ENCODE results near the gene CAPZB. TPM values are rescaled to one million over a fixed set of nuclear protein-coding genes. Genes with fewer than 3 reads are reported as not detected.

Gene CAPZB
- total RNA-seq, 2 donors from 2014 or later: 119 to 174 TPM

DNA sequence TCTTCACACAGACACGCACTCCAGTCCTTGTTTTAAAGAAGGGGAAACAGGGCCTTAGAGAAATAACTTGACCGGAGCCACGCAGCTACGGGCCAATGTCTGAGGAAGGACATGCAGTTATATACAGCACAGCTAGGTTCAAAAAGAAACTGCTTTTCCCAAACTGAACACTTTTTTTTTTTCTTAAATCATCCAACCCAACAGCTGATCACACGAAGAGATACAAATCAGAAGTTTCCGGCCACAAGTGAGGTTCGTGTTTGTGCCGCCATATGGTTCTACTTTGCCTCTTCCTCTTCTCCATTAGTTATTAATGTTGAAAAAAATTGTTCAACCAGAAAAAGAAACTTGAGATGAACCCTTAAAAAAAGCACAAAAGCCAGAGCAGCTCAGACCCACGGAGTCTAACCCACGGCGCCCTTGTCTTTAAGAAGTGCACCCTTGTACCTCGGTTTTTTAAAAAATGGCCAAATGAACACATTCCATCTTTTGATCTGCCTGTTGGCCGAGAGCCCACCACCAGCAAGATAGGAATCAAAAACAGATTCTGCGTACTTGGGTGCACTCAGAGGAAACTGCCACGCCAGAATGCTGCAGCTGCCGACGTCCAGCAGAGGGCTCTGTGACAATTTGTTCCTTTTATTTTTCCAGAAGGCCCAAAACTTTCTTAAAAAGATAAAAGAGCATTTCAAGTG is 94.3 kb downstream of the CAPZB start:
- Histone ChIP-seq H3K27me3 (replicated peaks; ENCODE audit: insufficient read depth) (no peaks in the 10 kb centered on the region), H3K4me3 (peak overlapping the region; percentile 44), H3K36me3 (no peaks in the 10 kb centered on the region), H3K4me1 (ENCODE audit: control insufficient read depth in 1 of 2, low read depth in 2 of 2) (peaks cover 41 to 97% of the 10 kb centered on the region in 2 donors), H3K9me3 (no peaks in the 10 kb centered on the region), H3K27ac (peak overlapping the region; percentile 80 to 82)
- TF ChIP-seq, protein P1, sequence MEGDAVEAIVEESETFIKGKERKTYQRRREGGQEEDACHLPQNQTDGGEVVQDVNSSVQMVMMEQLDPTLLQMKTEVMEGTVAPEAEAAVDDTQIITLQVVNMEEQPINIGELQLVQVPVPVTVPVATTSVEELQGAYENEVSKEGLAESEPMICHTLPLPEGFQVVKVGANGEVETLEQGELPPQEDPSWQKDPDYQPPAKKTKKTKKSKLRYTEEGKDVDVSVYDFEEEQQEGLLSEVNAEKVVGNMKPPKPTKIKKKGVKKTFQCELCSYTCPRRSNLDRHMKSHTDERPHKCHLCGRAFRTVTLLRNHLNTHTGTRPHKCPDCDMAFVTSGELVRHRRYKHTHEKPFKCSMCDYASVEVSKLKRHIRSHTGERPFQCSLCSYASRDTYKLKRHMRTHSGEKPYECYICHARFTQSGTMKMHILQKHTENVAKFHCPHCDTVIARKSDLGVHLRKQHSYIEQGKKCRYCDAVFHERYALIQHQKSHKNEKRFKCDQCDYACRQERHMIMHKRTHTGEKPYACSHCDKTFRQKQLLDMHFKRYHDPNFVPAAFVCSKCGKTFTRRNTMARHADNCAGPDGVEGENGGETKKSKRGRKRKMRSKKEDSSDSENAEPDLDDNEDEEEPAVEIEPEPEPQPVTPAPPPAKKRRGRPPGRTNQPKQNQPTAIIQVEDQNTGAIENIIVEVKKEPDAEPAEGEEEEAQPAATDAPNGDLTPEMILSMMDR (IDR thresholded peaks at IDR 0.05): peak; percentile 86
- DNase-seq (ENCODE audit: low spot score) (no peak), ATAC-seq (ENCODE audit: insufficient number of reproducible peaks, low FRiP score, low read depth) (no peak)

DNA sequence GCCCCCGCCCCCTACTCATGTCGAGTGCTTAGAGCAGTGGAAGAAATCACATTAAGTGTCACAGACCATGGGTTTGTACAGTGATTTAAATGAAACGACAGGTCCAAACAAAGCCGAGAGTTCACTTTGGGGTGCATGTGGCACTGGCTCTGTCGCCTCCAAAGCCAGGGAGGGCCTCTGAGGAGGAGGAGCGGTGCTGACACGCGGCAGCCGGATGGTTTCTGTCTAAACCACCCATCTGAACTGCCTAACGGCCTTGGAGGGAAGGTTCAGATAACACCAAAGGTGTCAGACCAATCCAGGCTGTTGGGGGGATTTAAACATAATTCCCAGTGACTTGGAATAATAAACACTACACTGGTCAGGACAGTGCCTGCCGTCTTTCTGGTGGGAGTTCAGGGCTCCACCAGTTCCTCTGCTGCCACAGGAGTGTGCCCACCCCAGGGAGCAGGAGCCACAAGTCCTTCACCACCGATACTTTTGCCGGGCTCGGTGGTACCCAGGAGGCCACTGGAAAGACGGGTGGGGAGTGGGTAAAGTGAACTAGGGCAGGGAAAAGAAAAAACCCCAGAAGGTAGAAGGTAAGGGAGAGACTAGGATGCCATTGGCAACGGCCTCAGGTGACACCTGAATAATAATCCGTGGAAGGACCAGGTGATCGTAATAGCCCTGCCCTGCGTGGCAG is 95.0 kb downstream of the CAPZB start:
- H3K9me3 ChIP-seq: no peaks in the 10 kb centered on the region
- ATAC-seq (ENCODE audit: insufficient number of reproducible peaks, low FRiP score, low read depth) (no peak), DNase-seq (ENCODE audit: low spot score) (no peak)
- no peaks in the 10 kb centered on the region for H3K36me3 ChIP-seq
- TF ChIP-seq, protein P1 (IDR thresholded peaks at IDR 0.05): no peak
- peaks cover 42 to 100% of the 10 kb centered on the region in 2 donors for H3K4me1 ChIP-seq (ENCODE audit: control insufficient read depth in 1 of 2, low read depth in 2 of 2)
- H3K4me3 ChIP-seq: peak overlapping the region; percentile 44
- H3K27me3 ChIP-seq (replicated peaks; ENCODE audit: insufficient read depth): no peaks in the 10 kb centered on the region
- peak overlapping the region; percentile 80 to 82 for H3K27ac ChIP-seq

DNA sequence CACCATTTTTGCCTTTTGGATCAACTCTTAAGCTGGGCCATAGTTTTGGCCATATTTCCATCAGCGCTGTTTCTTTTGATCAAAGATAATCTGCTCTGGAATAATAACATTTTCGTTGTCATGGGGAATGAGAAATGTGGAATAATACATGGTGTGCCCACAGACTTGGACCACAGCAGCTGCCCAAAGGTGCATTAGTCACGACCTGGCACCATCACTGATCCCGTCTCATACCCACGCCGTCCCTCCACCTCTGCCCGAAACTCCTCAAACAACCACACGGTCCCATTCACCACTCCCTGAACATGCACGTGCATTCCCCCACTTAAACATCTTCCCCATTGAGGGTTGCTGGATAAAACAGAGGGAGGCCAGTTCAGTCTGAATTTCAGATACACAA is 96.4 kb downstream of the CAPZB start:
- Histone ChIP-seq H3K36me3 (no peaks in the 10 kb centered on the region), H3K9me3 (no peaks in the 10 kb centered on the region), H3K4me3 (no peak overlapping the region), H3K27me3 (replicated peaks; ENCODE audit: insufficient read depth) (no peaks in the 10 kb centered on the region), H3K4me1 (ENCODE audit: control insufficient read depth in 1 of 2, low read depth in 2 of 2) (peaks cover 55 to 100% of the 10 kb centered on the region in 2 donors), H3K27ac (peak overlapping the region; percentile 53 to 82)
- DNase-seq (ENCODE audit: low spot score): peak; percentile 41
- ATAC-seq (ENCODE audit: insufficient number of reproducible peaks, low FRiP score, low read depth): no peak
- TF ChIP-seq, protein P1 (IDR thresholded peaks at IDR 0.05): no peak

DNA sequence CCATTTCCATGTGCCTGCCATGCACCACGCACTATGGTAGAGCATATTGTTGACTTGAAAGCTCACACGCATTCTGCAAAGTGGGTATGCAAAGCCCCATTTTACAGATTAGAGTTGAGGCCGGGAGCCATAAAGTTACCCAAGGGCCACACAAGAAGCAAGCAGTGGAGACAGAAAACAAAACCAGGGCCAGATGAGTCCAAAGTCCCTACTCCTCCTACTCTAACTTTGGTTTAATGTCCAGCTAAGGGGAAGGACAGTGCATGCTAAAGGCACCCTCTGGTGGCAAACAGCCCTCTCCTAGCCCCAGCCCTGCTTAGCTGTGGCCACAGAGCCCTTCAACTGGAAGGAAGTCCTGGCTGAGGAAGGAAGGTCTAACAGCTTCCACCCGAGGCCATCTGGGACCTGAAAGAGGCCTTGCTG is 98.3 kb downstream of the CAPZB start:
- no peaks in the 10 kb centered on the region for H3K27me3 ChIP-seq (replicated peaks; ENCODE audit: insufficient read depth)
- no peaks in the 10 kb centered on the region for H3K36me3 ChIP-seq
- DNase-seq (ENCODE audit: low spot score) (no peak), ATAC-seq (ENCODE audit: insufficient number of reproducible peaks, low FRiP score, low read depth) (no peak)
- peaks cover 51 to 86% of the 10 kb centered on the region in 2 donors for H3K4me1 ChIP-seq (ENCODE audit: control insufficient read depth in 1 of 2, low read depth in 2 of 2)
- no peaks in the 10 kb centered on the region for H3K9me3 ChIP-seq
- no peak overlapping the region for H3K4me3 ChIP-seq
- peak overlapping the region; percentile 71 to 82 for H3K27ac ChIP-seq
- TF ChIP-seq, protein P1 (IDR thresholded peaks at IDR 0.05): no peak

DNA sequence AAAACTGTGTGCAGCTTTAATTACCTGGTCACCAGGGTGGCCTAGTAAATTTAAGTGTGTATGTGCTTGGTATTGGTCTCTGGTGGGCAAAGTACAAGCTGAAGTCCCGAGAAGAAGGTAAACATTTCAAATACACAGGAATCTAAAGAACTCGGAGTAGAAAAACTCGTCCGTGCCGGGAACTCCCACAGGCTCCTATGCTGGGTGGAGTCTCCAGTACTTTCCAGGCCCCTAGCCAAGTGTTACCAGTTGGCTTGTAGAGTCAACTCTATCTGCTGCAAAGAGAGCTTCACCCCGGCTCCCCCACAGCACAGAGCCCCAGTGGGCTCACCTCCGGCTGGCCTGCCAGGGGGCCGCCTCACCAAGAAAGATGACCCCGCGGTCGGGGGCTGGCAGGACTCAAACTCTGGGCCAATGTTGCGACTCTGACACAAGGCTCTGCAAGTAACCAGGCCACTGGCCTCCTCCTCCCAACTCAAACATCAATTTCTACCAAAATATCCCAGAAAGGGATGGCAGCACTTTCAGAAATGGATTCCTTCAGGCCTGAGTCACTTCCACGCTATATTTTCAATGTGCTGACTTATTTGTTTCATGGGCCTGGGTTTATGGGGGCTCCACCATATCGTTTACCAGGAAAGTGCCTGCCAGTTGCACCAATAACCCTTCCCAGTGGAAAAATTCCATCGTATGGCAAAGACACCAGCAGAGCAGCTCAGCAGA is 99.3 kb downstream of the CAPZB start:
- H3K36me3 ChIP-seq: peaks cover 2% of the 10 kb centered on the region

More for the DNA sequence above, 99.3 kb downstream of the CAPZB start:
- H3K9me3 ChIP-seq: no peaks in the 10 kb centered on the region
- DNase-seq (ENCODE audit: low spot score) (peak; percentile 25), ATAC-seq (ENCODE audit: insufficient number of reproducible peaks, low FRiP score, low read depth) (no peak)
- peak overlapping the region; percentile 39 for H3K4me3 ChIP-seq
- no peaks in the 10 kb centered on the region for H3K27me3 ChIP-seq (replicated peaks; ENCODE audit: insufficient read depth)
- peaks cover 44 to 76% of the 10 kb centered on the region in 2 donors for H3K4me1 ChIP-seq (ENCODE audit: control insufficient read depth in 1 of 2, low read depth in 2 of 2)
- TF ChIP-seq, protein P1 (IDR thresholded peaks at IDR 0.05): no peak
- peak overlapping the region; percentile 71 to 82 for H3K27ac ChIP-seq

Measured in thoracic aorta (tissue), 2 donors.